Nephron (organoid): ENCODE data around the gene RAD9A.

Experiments
- H3K27ac Mint-ChIP-seq, 3 experiments: 2 replicates each; pipeline ENCODE4 v1.8.0; 2020; ENCODE audit warnings: mixed read lengths in 3 of 3, mild to moderate bottlenecking in 2 of 3, moderate library complexity in 1 of 3
- H3K27me3 Mint-ChIP-seq: 2 replicates; pipeline ENCODE4 v1.8.0; 2021; ENCODE audit warnings: low read depth, mild to moderate bottlenecking, moderate library complexity, mixed read lengths
- H3K36me3 Mint-ChIP-seq: 2 replicates; pipeline ENCODE4 v1.8.0; 2020; ENCODE audit warnings: low read depth, mixed read lengths
- H3K4me1 Mint-ChIP-seq: 2 replicates; pipeline ENCODE4 v1.8.0; 2020; ENCODE audit warnings: mixed read lengths
- H3K4me3 Mint-ChIP-seq, 3 experiments: 2 replicates each; pipeline ENCODE4 v1.8.0; 2020; ENCODE audit warnings: mild to moderate bottlenecking in 3 of 3, mixed read lengths in 3 of 3, moderate library complexity in 2 of 3
- H3K9me3 Mint-ChIP-seq: 2 replicates; pipeline ENCODE4 v1.8.0; 2020; ENCODE audit warnings: mixed read lengths
- CTCF ChIP-seq, 3 experiments: fragments of 200-600 bp; sonication (generic); IDR thresholded peaks; one replicate each; pipeline ENCODE4 v1.5.0; 2021; ENCODE audit warnings: antibody characterized with exemption in 3 of 3; ENCODE audit not compliant: unreplicated experiment in 3 of 3

Gene RAD9A

GRCh38 chr11:67396587-67397389 is 5.0 kb downstream of the RAD9A start:
- Mint-ChIP-seq H3K4me3 (peak overlapping the region; percentile 38 to 46 (median 45)), H3K4me1 (peaks cover 23% of the 10 kb centered on the region), H3K9me3 (no peaks in the 10 kb centered on the region), H3K36me3 (peaks cover 14% of the 10 kb centered on the region), H3K27ac (peak overlapping the region in 2 of 3 experiments; percentile 31 to 62), H3K27me3 (no peaks in the 10 kb centered on the region)
- TF ChIP-seq CTCF (IDR thresholded peaks at IDR 0.05; ENCODE audit: unreplicated experiment in 3 of 3), result no peak

GRCh38 chr11:67397536-67397935 is 5.8 kb downstream of the RAD9A start:
- no peak overlapping the region for H3K27ac Mint-ChIP-seq
- H3K4me3 Mint-ChIP-seq, result peak overlapping the region; percentile 40 to 55 (median 55)
- H3K36me3 Mint-ChIP-seq, result peaks cover 14% of the 10 kb centered on the region
- H3K4me1 Mint-ChIP-seq, result peaks cover 20% of the 10 kb centered on the region
- H3K27me3 Mint-ChIP-seq, result no peaks in the 10 kb centered on the region
- TF ChIP-seq CTCF (IDR thresholded peaks at IDR 0.05; ENCODE audit: unreplicated experiment in 3 of 3), result no peak
- H3K9me3 Mint-ChIP-seq, result no peaks in the 10 kb centered on the region

GRCh38 chr11:67397986-67398660 is 6.3 kb downstream of the RAD9A start:
- Mint-ChIP-seq H3K27ac (no peak overlapping the region), H3K36me3 (peaks cover 14% of the 10 kb centered on the region)

GRCh38 chr11:67398661-67399563 is 7.1 kb downstream of the RAD9A start:
- H3K36me3 Mint-ChIP-seq, result peaks cover 14% of the 10 kb centered on the region
- H3K9me3 Mint-ChIP-seq, result no peaks in the 10 kb centered on the region
- no peak overlapping the region for H3K27ac Mint-ChIP-seq
- H3K4me1 Mint-ChIP-seq, result peaks cover 14% of the 10 kb centered on the region
- peak overlapping the region; percentile 51 to 91 (median 66) for H3K4me3 Mint-ChIP-seq
- TF ChIP-seq CTCF (IDR thresholded peaks at IDR 0.05; ENCODE audit: unreplicated experiment in 3 of 3), result no peak
- no peaks in the 10 kb centered on the region for H3K27me3 Mint-ChIP-seq

More at GRCh38 chr11:67397986-67398660, 6.3 kb downstream of the RAD9A start:
- no peaks in the 10 kb centered on the region for H3K27me3 Mint-ChIP-seq
- peaks cover 17% of the 10 kb centered on the region for H3K4me1 Mint-ChIP-seq
- no peaks in the 10 kb centered on the region for H3K9me3 Mint-ChIP-seq
- no peak for TF ChIP-seq CTCF (IDR thresholded peaks at IDR 0.05; ENCODE audit: unreplicated experiment in 3 of 3)
- peak overlapping the region; percentile 40 to 55 (median 55) for H3K4me3 Mint-ChIP-seq

- peaks cover 18% of the 10 kb centered on the region for H3K4me1 Mint-ChIP-seq
- H3K9me3 Mint-ChIP-seq, result no peaks in the 10 kb centered on the region
- no peak for TF ChIP-seq CTCF (IDR thresholded peaks at IDR 0.05; ENCODE audit: unreplicated experiment in 3 of 3)
- no peaks in the 10 kb centered on the region for H3K27me3 Mint-ChIP-seq
- H3K4me3 Mint-ChIP-seq, result peak overlapping the region; percentile 84 to 94 (median 91)
- H3K36me3 Mint-ChIP-seq, result peaks cover 14% of the 10 kb centered on the region
- H3K27ac Mint-ChIP-seq, result peak overlapping the region; percentile 74 to 85 (median 81)
Observed at GRCh38 chr11:67400251-67400941, 8.6 kb downstream of the RAD9A start.
